H1 (cell line): ENCODE results near the gene B3GAT2. TPM values are rescaled to one million over a fixed set of nuclear protein-coding genes. Genes with fewer than 3 reads are reported as not detected.

Source experiments
- CTCF ChIA-PET: fragments of 300-600 bp; sonication (Branson Sonifier 250); formaldehyde crosslinking; loops from one replicate; lab custom pipeline; 2021; ENCODE audit not compliant: partially characterized antibody; lab: Charles Lee
- POLR2A ChIA-PET: fragments of 300-600 bp; sonication (Branson Sonifier 250); formaldehyde crosslinking; loops from one replicate; lab custom pipeline; 2021; ENCODE audit warnings: inconsistent platforms; ENCODE audit not compliant: partially characterized antibody; lab: Charles Lee
- DNase-seq, 2 experiments: peaks; one replicate each; pipeline versions ENCODE4 v3.0.0 to v3.0.0-alpha.2; 2010 to 2022; ENCODE audit warnings: low spot score in 2 of 2, low read depth in 1 of 2, mixed read lengths in 1 of 2
- FAIRE-seq: peaks from 2 replicates; lab custom pipeline; 2011; peaks lifted over from hg19 to GRCh38; lab: Jason Lieb, UNC
- H2AFZ ChIP-seq: 2 replicates; pipeline ENCODE4 v1.8.1; 2012; ENCODE audit warnings: low read length, inconsistent platforms
- H2AK5ac ChIP-seq: 2 replicates; pipeline ENCODE4 v1.6.1; 2013; ENCODE audit warnings: low read depth, low read length
- H2BK120ac ChIP-seq: replicated peaks from 2 replicates; pipeline ENCODE3; 2013; ENCODE audit warnings: low read depth, low read length, inconsistent platforms
- H2BK12ac ChIP-seq: 2 replicates; pipeline ENCODE4 v1.6.1; 2013; ENCODE audit warnings: low read depth, low read length
- H2BK15ac ChIP-seq: 2 replicates; pipeline ENCODE4 v1.6.1; 2013; ENCODE audit warnings: low read length
- H2BK20ac ChIP-seq: 2 replicates; pipeline ENCODE4 v1.6.1; 2013; ENCODE audit warnings: low read length
- H2BK5ac ChIP-seq: 2 replicates; pipeline ENCODE4 v1.6.1; 2013; ENCODE audit warnings: low read depth, low read length
- H3K14ac ChIP-seq: 2 replicates; pipeline ENCODE4 v1.6.1; 2013; ENCODE audit warnings: inconsistent platforms; ENCODE audit not compliant: insufficient read length
- H3K18ac ChIP-seq: 2 replicates; pipeline ENCODE4 v1.6.1; 2013; ENCODE audit warnings: low read length; ENCODE audit errors: extremely low read depth
- H3K23ac ChIP-seq: 2 replicates; pipeline ENCODE4 v1.6.1; 2013; ENCODE audit warnings: inconsistent platforms; ENCODE audit not compliant: insufficient read length
- H3K23me2 ChIP-seq: 2 replicates; pipeline ENCODE4 v1.6.1; 2013; ENCODE audit warnings: low read depth, low read length
- H3K27ac ChIP-seq: 2 replicates; pipeline ENCODE4 v1.6.1; 2011; ENCODE audit warnings: low read depth, low read length, inconsistent platforms
- H3K27me3 ChIP-seq, 4 experiments: replicated peaks in 1 of 4; 1 replicate in 1 of 4; 2 replicates in 3 of 4; pipeline versions ENCODE4 v1.6.1 to v1.8.1; 2011 to 2013; ENCODE audit warnings: low read length in 3 of 4, mild to moderate bottlenecking in 3 of 4, inconsistent platforms in 2 of 4, mixed read lengths in 2 of 4, moderate library complexity in 1 of 4; ENCODE audit not compliant: control insufficient read depth in 3 of 4, insufficient read depth in 3 of 4; ENCODE audit errors: extremely low read depth in 1 of 4
- H3K36me3 ChIP-seq, 4 experiments: 2 replicates each; pipeline versions ENCODE4 v1.6.1 to v1.8.1; 2011 to 2013; ENCODE audit warnings: mild to moderate bottlenecking in 4 of 4, low read length in 3 of 4, moderate library complexity in 2 of 4, control low read depth in 1 of 4, inconsistent platforms in 1 of 4; ENCODE audit not compliant: insufficient read depth in 4 of 4, control insufficient read depth in 2 of 4
- H3K4ac ChIP-seq: replicated peaks from 2 replicates; pipeline ENCODE3; 2013; ENCODE audit warnings: low read length, low read depth, mixed read lengths, inconsistent platforms; ENCODE audit not compliant: insufficient read length
- H3K4me1 ChIP-seq, 4 experiments: replicated peaks in 1 of 4; 1 replicate in 1 of 4; 2 replicates in 3 of 4; pipeline versions ENCODE4 v1.6.1 to v1.8.1; 2011 to 2013; ENCODE audit warnings: low read length in 3 of 4, inconsistent platforms in 2 of 4, mixed read lengths in 1 of 4; ENCODE audit not compliant: insufficient read depth in 4 of 4, control insufficient read depth in 3 of 4
- H3K4me2 ChIP-seq, 2 experiments: 2 replicates each; pipeline versions ENCODE4 v1.6.1 to v1.8.1; 2011 to 2013; ENCODE audit warnings: low read depth in 2 of 2, low read length in 2 of 2, control low read depth in 1 of 2, inconsistent platforms in 1 of 2, mild to moderate bottlenecking in 1 of 2; ENCODE audit not compliant: insufficient read depth in 1 of 2
- H3K4me3 ChIP-seq, 4 experiments: fragments of 200-600, 300-600 bp in 1 of 4; sonication (generic), shearing (Covaris generic), sonication (Bioruptor Twin) in 1 of 4; 2 replicates each; pipeline versions ENCODE4 v1.5.1 to v1.8.1; 2011 to 2016; ENCODE audit warnings: low read length in 4 of 4, low read depth in 3 of 4, control low read depth in 2 of 4, inconsistent platforms in 2 of 4, mild to moderate bottlenecking in 2 of 4, mixed read lengths in 1 of 4, moderate library complexity in 1 of 4; ENCODE audit not compliant: insufficient read depth in 2 of 4; ENCODE audit errors: extremely low read depth in 1 of 4
- H3K56ac ChIP-seq: replicated peaks from 2 replicates; pipeline ENCODE3; 2013; ENCODE audit warnings: low read depth, mild to moderate bottlenecking, mixed read lengths, low read length, inconsistent platforms; ENCODE audit not compliant: insufficient read length
- H3K79me1 ChIP-seq: 2 replicates; pipeline ENCODE4 v1.6.1; 2013; ENCODE audit warnings: low read depth, low read length, control low read depth
- H3K79me2 ChIP-seq, 2 experiments: 2 replicates each; pipeline versions ENCODE4 v1.6.1 to v1.8.1; 2012 to 2013; ENCODE audit warnings: low read length in 2 of 2, mild to moderate bottlenecking in 2 of 2, inconsistent platforms in 1 of 2; ENCODE audit not compliant: insufficient read depth in 2 of 2, control insufficient read depth in 1 of 2
- H3K9ac ChIP-seq, 4 experiments: replicated peaks in 1 of 4; 1 replicate in 1 of 4; 2 replicates in 3 of 4; pipeline versions ENCODE4 v1.6.1 to v1.8.1; 2011 to 2013; ENCODE audit warnings: low read depth in 3 of 4, low read length in 3 of 4, control low read depth in 2 of 4, mild to moderate bottlenecking in 2 of 4, moderate library complexity in 2 of 4, inconsistent platforms in 1 of 4; ENCODE audit errors: extremely low read depth in 1 of 4
- H3K9me3 ChIP-seq, 2 experiments: 2 replicates each; pipeline versions ENCODE4 v1.6.1 to v1.8.1; 2012 to 2013; ENCODE audit warnings: mild to moderate bottlenecking in 2 of 2, moderate library complexity in 2 of 2, control low read depth in 1 of 2, inconsistent platforms in 1 of 2, low read depth in 1 of 2, low read length in 1 of 2, mixed read lengths in 1 of 2; ENCODE audit not compliant: insufficient read depth in 2 of 2
- H4K20me1 ChIP-seq, 2 experiments: replicated peaks in 1 of 2; 2 replicates each; pipeline versions ENCODE3 to v1.8.1; 2011 to 2013; ENCODE audit warnings: inconsistent platforms in 2 of 2, low read length in 2 of 2, mild to moderate bottlenecking in 1 of 2; ENCODE audit not compliant: insufficient read depth in 2 of 2, control insufficient read depth in 1 of 2
- H4K5ac ChIP-seq: 2 replicates; pipeline ENCODE4 v1.6.1; 2013; ENCODE audit warnings: low read length, low read depth, mixed read lengths, inconsistent platforms; ENCODE audit not compliant: insufficient read length
- H4K8ac ChIP-seq: 2 replicates; pipeline ENCODE4 v1.8.0; 2013; ENCODE audit warnings: mild to moderate bottlenecking, moderate library complexity, low read length, inconsistent platforms; ENCODE audit not compliant: insufficient read depth; ENCODE audit errors: extremely low read depth
- H4K91ac ChIP-seq: replicated peaks from 2 replicates; pipeline ENCODE3; 2013; ENCODE audit warnings: low read length, mixed read lengths, inconsistent platforms; ENCODE audit not compliant: insufficient read length
- ASH2L ChIP-seq: fragments of 200-600, 300-600 bp; sonication (generic); IDR thresholded peaks from one replicate; pipeline ENCODE4 v1.7.1; 2017; ENCODE audit warnings: low read length
- CBX8 ChIP-seq: fragments of 300-800, 300-1000 bp; sonication (generic); IDR thresholded peaks from 2 replicates; pipeline ENCODE4 v1.7.1; 2016; ENCODE audit warnings: low read depth, low read length, borderline replicate concordance
- CREB1 ChIP-seq: IDR thresholded peaks from 2 replicates; pipeline ENCODE4 v1.6.1; 2012; ENCODE audit warnings: inconsistent platforms
- CTBP2 ChIP-seq: IDR thresholded peaks from 2 replicates; pipeline ENCODE4 v1.7.0; 2011; ENCODE audit warnings: borderline replicate concordance, mild to moderate bottlenecking, moderate library complexity, mixed read lengths, low read length; ENCODE audit not compliant: insufficient read depth, insufficient read length
- EGR1 ChIP-seq: IDR thresholded peaks from 2 replicates; pipeline ENCODE4 v1.6.1; 2011; ENCODE audit warnings: low read depth, low read length, borderline replicate concordance
- EP300 ChIP-seq, 2 experiments: IDR thresholded peaks; 1 replicate in 1 of 2; 2 replicates in 1 of 2; pipeline ENCODE4 v1.6.1; 2011 to 2012; ENCODE audit warnings: low read depth in 2 of 2, low read length in 2 of 2, mild to moderate bottlenecking in 2 of 2, borderline replicate concordance in 1 of 2, inconsistent platforms in 1 of 2, moderate library complexity in 1 of 2
- GABPA ChIP-seq: IDR thresholded peaks from 2 replicates; pipeline ENCODE4 v1.6.1; 2011; ENCODE audit warnings: mild to moderate bottlenecking, low read length, moderate library complexity, borderline replicate concordance; ENCODE audit not compliant: insufficient read depth
- NRF1 ChIP-seq: IDR thresholded peaks from 2 replicates; pipeline ENCODE4 v1.6.1; 2011; ENCODE audit warnings: mild to moderate bottlenecking, low read depth, low read length, improper control_type of control experiment
- RBBP5 ChIP-seq: IDR thresholded peaks from 2 replicates; pipeline ENCODE4 v1.7.1; 2012; ENCODE audit warnings: low read depth, mild to moderate bottlenecking, inconsistent platforms, low read length, moderate library complexity, borderline replicate concordance
- SAP30 ChIP-seq: fragments of 300-600 bp; sonication (generic); IDR thresholded peaks from 2 replicates; pipeline ENCODE4 v1.7.1; 2012; ENCODE audit warnings: low read length, moderate library complexity, mild to moderate bottlenecking, inconsistent platforms; ENCODE audit not compliant: insufficient read depth, insufficient replicate concordance
- WGBS, 2 experiments: shearing (Covaris generic) in 1 of 2; methylation state at CpG; one replicate each; pipeline versions ENCODE4 v1.1.6 to v1.1.7; 2013 to 2015; ENCODE audit warnings: low lambda C conversion rate in 2 of 2, mixed read lengths in 2 of 2, inconsistent platforms in 1 of 2, low coverage in 1 of 2, missing lambda C conversion rate in 1 of 2; ENCODE audit not compliant: insufficient replicate concordance in 2 of 2, insufficient coverage in 1 of 2, insufficient read length in 1 of 2; ENCODE audit errors: extremely low coverage in 1 of 2, missing lambda C conversion rate in 1 of 2; 5-methylcytosine and 5-hydroxymethylcytosine counted together
- polyA plus RNA-seq, 7 experiments: library from polyadenylated mRNA; depleted of rRNA in 3 of 7; stranded (reverse) in 5 of 7; unstranded in 2 of 7; fragments of >200 nt in 5 of 7; fragments of 200-250 nt in 2 of 7; gene quantifications; 1 replicate in 5 of 7; 2 replicates in 1 of 7; 4 replicates in 1 of 7; pipeline versions ENCODE4 v1.2.1 to v1.2.3, GENCODE V29; 2011 to 2013; ENCODE audit warnings: missing spikeins in 2 of 7, mixed read lengths in 2 of 7
- total RNA-seq: library from RNA; stranded (reverse); fragmentation: NEBNext Ultra II Directional; extraction: Animal tissue kit (Norgen Biotek cat#: 25700); gene quantifications from 2 replicates; pipeline ENCODE4 v1.2.1, GENCODE V29; 2021
- TF ChIP-seq, protein P1 (sequence below), 3 experiments: IDR thresholded peaks; 1 replicate in 2 of 3; 2 replicates in 1 of 3; pipeline versions ENCODE4 v1.5.1 to v1.6.1; 2011; ENCODE audit warnings: low read length in 3 of 3, mild to moderate bottlenecking in 3 of 3, inconsistent platforms in 2 of 3, low read depth in 1 of 3, moderate library complexity in 1 of 3; ENCODE audit not compliant: insufficient read depth in 1 of 3; ENCODE audit errors: control extremely low read depth in 1 of 3

B3GAT2 gene
- total and polyA plus RNA-seq, 2 of the 8 experiments (the other 6 are each of a cell fraction or from before 2014, with no cell fraction given) = 0.83 to 1.9 TPM

DNA sequence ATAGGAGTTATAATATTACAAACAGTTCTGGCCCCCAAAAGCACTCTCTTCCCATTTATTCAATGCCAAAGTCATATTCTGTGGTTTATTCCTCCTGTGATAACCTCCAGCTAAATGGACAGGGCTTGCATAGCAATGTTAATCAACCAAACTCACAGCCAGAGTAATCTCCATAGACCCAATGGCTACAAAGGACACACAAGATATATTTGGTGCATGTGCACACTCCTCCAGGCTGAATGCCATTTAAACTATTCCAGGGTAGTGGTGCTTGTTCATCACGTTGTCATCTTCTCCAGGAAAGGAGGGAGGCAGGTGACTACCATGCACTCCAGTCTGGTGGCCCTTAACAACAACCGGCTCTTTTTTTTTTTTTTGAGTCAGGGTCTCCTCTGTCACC is 56.8 kb downstream of the B3GAT2 start:
- Histone ChIP-seq H3K79me1 (no peaks in the 10 kb centered on the region), H3K23me2 (no peaks in the 10 kb centered on the region), H2BK12ac (no peak overlapping the region), H4K5ac (no peak overlapping the region), H4K8ac (no peak overlapping the region), H3K14ac (no peak overlapping the region), H3K4ac (no peak overlapping the region), H3K56ac (no peak overlapping the region), H2BK15ac (no peak overlapping the region), H3K4me1 (no peaks in the 10 kb centered on the region), H3K79me2 (no peaks in the 10 kb centered on the region), H3K4me2 (no peak overlapping the region), H2BK120ac (no peak overlapping the region), H2BK20ac (no peak overlapping the region), H4K91ac (no peak overlapping the region), H3K36me3 (no peaks in the 10 kb centered on the region), H3K23ac (no peak overlapping the region), H3K4me3 (no peak overlapping the region), H2BK5ac (no peak overlapping the region), H3K27ac (no peak overlapping the region), H2AK5ac (no peak overlapping the region), H3K18ac (no peak overlapping the region), H2AFZ (no peak overlapping the region), H4K20me1 (no peaks in the 10 kb centered on the region), H3K27me3 (no peaks in the 10 kb centered on the region), H3K9me3 (no peaks in the 10 kb centered on the region), H3K9ac (no peak overlapping the region; a peak in 1 of 7 replicates)
- FAIRE-seq (no peak), DNase-seq (no peak)
- CTCF ChIA-PET = interaction anchor here (0.6 to 2.6 kb wide), 5 partner anchors 9 to 130 kb away, joined by 3 to 10 read pairs (median 3); no protein-coding TSS in a partner anchor
- POLR2A ChIA-PET = no interaction called here
- 83% methylated on average over 2 of the region's 2 CpGs; no CpG with 5 or more reads in 1 of the 2 experiments for WGBS, 2 experiments
- TF ChIP-seq EGR1 (no peak), GABPA (no peak), RBBP5 (no peak), CBX8 (no peak), NRF1 (no peak), ASH2L (no peak), SAP30 (no peak), CTBP2 (no peak), CREB1 (no peak), EP300 (IDR thresholded peaks at IDR 0.05; ENCODE audit: borderline replicate concordance in 1 of 2, low read depth in 2 of 2, low read length in 2 of 2) (no peak)
- TF ChIP-seq, protein P1, sequence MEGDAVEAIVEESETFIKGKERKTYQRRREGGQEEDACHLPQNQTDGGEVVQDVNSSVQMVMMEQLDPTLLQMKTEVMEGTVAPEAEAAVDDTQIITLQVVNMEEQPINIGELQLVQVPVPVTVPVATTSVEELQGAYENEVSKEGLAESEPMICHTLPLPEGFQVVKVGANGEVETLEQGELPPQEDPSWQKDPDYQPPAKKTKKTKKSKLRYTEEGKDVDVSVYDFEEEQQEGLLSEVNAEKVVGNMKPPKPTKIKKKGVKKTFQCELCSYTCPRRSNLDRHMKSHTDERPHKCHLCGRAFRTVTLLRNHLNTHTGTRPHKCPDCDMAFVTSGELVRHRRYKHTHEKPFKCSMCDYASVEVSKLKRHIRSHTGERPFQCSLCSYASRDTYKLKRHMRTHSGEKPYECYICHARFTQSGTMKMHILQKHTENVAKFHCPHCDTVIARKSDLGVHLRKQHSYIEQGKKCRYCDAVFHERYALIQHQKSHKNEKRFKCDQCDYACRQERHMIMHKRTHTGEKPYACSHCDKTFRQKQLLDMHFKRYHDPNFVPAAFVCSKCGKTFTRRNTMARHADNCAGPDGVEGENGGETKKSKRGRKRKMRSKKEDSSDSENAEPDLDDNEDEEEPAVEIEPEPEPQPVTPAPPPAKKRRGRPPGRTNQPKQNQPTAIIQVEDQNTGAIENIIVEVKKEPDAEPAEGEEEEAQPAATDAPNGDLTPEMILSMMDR (IDR thresholded peaks at IDR 0.05; ENCODE audit: control extremely low read depth in 1 of 3, insufficient read depth in 1 of 3, low read depth in 1 of 3, low read length in 3 of 3) = no peak
